Measurements from ENCODE around the gene FTCDNL1. TPM values are rescaled to one million over a fixed set of nuclear protein-coding genes. Genes with fewer than 3 reads are reported as not detected.

Gene FTCDNL1
- 1 to 10 TPM; 2.3 to 2.4 TPM for total RNA-seq

DNA sequence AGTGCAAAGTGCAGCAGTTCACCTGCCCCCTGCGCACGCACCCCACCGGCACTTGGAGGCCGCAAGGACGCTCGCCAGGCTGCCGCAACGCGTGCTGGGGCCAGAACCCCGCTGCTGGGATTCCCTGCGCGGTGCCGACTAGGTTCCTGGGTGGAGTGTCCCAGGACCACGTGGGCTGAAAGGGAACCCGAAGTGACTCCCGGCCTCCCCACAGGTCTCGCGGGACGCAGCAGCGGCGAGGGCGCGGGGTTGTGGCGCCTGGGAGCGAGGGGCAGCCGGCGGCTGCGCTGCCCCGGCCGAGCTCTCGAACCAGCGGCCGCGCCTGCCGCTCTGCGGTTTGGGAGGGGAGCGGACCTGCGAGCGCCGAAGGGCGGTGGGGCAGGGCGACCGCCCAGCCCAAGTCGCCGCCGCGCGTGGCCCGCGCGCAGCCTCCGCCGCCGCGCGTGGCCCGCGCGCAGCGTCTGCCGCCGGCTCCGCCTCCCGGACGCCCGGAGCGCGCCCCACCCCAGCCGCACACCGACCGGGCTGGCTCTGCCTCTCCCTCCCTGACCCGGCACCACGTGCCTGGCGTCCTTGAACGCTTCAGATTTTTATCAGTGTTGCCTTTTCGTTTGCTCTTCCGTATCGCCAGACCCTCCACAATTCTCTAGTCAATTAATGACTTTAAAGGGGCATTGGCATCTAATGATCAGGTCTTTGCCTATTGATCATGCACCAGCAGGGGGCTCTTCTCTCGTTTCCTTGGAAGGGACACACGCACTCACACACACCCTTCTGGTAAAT, at the start of gene FTCDNL1:
TSS of gene FTCDNL1 (minus strand) at position 475 of the 783 bp plus-strand sequence. CDS start 2,230 bp downstream, outside the sequence.
- H3K27me3 Mint-ChIP-seq, result peaks cover 12% of the 10 kb centered on the region
- H3K9me3 Mint-ChIP-seq, result no peaks in the 10 kb centered on the region
- H3K27ac Mint-ChIP-seq, result peak within 1 kb of the TSS; percentile 90
- ChIA-PET POLR2A (no interaction called here), CTCF (interaction anchor here (1.4 kb wide), 1 partner anchor 11 kb away, joined by 4 read pairs; no protein-coding TSS in a partner anchor)
- DNase-seq, result peak; percentile 75
- peak within 1 kb of the TSS; percentile 88 for H3K4me3 Mint-ChIP-seq
- peaks cover 5% of the 10 kb centered on the region for H3K4me1 Mint-ChIP-seq
- H3K36me3 Mint-ChIP-seq (ENCODE audit: low read depth), result no peaks in the 10 kb centered on the region

DNA sequence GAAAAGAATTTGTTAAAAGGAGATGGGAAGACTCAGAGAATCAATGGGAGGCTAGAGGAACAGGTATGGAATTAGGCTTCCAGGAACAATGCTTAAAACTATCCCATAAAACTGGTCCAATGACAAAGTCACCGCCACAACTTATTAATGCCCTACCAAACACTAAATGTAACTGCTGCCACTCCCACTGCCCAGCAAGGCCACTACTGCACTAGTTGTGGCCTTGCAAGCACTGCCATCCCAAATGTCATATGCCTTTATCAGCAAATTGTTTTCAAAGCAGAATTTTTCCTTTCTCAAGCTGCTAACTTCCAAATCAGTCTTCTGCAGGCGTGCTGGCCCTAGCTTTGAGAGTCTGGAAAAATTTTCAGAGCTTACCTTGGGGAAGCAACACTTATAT, 45.6 kb upstream of the FTCDNL1 start:
- POLR2A ChIA-PET, result no interaction called here
- no peak for DNase-seq
- Mint-ChIP-seq H3K9me3 (no peaks in the 10 kb centered on the region), H3K36me3 (ENCODE audit: low read depth) (no peaks in the 10 kb centered on the region), H3K4me1 (no peaks in the 10 kb centered on the region), H3K27me3 (peaks cover 5% of the 10 kb centered on the region), H3K27ac (no peak overlapping the region), H3K4me3 (no peak overlapping the region)
- CTCF ChIA-PET, result interaction anchor here (1.4 kb wide), 1 partner anchor 14 kb away, joined by 3 read pairs; the partner anchor contains the start of gene C2orf69

DNA sequence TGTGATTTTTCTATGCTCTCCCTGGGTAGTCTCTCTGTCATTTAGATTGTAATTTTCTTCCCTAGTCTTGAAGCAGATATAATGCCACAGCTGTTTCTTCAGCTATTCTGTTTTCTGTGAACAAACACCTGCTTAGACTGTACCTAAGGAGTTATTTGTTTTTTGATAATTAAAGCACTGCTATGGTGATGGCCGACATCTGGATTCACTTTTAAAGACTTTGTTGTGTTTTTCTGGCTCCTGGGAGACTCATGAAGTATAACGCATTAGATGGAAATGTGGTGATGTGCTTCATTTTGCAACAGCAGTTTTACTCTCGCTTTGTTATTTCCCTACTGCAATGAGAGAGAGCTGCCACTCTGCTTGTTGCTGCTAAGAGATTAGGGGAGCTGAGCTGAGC, 44.4 kb upstream of the FTCDNL1 start:
- Mint-ChIP-seq H3K4me1 (no peaks in the 10 kb centered on the region), H3K4me3 (no peak overlapping the region), H3K9me3 (no peaks in the 10 kb centered on the region), H3K36me3 (ENCODE audit: low read depth) (no peaks in the 10 kb centered on the region), H3K27me3 (peaks cover 12% of the 10 kb centered on the region), H3K27ac (no peak overlapping the region)
- ChIA-PET CTCF (no interaction called here), POLR2A (no interaction called here)
- DNase-seq, result no peak

DNA sequence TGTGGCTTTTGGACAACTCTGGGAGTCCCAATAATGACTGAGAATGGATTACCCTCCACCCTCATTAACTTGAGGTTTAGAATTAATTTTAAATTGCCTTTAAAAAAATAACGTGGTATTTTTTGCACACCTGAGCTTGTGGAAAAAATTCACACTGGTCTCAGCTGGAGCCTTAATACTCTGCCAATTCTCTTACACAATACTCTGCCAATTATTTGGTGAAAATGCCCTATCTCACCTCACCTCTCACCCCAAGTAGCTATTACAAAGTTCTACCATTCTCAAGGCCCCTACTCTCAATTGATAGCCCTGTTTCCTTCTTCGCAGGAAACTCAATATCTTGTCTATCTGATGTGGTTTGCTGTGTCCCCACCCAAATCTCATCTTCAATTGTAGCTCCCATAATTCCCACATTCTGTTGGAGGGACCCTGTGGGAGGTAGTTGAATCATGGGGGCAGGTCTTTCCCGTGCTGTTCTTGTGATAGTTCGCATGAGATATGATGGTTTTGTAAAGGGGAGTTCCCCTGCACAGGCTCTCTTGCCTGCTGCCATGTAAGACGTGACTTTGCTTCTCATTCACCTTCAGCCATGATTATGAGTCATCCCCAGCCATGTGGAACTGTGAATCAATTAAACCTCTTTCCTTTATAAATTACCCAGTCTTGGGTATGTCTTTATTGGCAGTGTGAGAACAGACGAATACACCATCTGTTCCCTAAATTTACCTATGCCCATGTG, 32.7 kb upstream of the FTCDNL1 start:
- Mint-ChIP-seq H3K4me1 (no peaks in the 10 kb centered on the region), H3K27ac (no peak overlapping the region), H3K36me3 (ENCODE audit: low read depth) (no peaks in the 10 kb centered on the region), H3K4me3 (no peak overlapping the region), H3K9me3 (no peaks in the 10 kb centered on the region), H3K27me3 (peaks cover 3% of the 10 kb centered on the region)
- DNase-seq, result no peak
- ChIA-PET POLR2A (no interaction called here), CTCF (interaction anchor here (0.5 kb wide), 1 partner anchor 196 kb away, joined by 3 read pairs; no protein-coding TSS in a partner anchor)

DNA sequence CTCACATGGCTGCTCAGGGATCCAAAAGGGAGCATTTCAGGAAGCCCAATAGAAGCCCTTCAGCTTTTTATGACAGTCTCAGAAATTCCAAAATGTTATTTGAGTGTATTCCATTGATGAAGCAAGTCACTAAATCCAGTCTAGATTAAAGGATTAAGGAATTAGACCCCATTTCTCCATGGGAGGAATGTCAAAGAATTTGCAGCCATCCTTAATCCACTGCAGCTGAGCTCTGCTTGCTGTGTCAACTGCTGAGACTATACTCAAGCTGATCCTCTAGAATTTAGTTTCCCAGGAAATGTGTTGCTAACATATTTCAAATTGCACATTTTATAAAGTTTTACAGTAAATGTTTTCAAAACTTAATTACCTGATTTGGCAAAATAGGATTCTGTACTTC, 31.7 kb upstream of the FTCDNL1 start:
- no peaks in the 10 kb centered on the region for H3K4me1 Mint-ChIP-seq
- peaks cover 7% of the 10 kb centered on the region for H3K27me3 Mint-ChIP-seq
- CTCF ChIA-PET, result no interaction called here
- no peaks in the 10 kb centered on the region for H3K9me3 Mint-ChIP-seq
- H3K36me3 Mint-ChIP-seq (ENCODE audit: low read depth), result no peaks in the 10 kb centered on the region
- DNase-seq, result no peak
- no peak overlapping the region for H3K4me3 Mint-ChIP-seq
- H3K27ac Mint-ChIP-seq, result no peak overlapping the region
- POLR2A ChIA-PET, result no interaction called here

DNA sequence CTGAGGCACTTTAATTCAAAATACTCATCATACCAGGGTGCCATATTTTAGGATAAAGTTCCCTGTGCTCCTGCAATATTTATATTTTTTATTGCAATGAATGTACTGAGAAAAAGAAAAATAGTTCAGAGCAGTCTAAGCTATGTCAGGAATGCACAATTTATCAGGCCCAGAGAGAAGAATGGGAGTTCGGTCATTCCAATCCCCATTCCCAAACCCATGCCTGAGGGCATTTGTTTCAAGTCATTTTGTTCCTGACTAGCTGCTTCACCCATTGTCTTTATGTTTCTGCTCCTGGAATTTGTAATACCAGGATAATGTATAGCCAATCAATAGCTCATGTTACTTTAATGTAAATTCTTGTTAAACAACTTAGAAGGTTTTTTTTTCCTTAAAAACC, 24.4 kb upstream of the FTCDNL1 start:
- POLR2A ChIA-PET, result no interaction called here
- H3K4me1 Mint-ChIP-seq, result no peaks in the 10 kb centered on the region
- CTCF ChIA-PET, result no interaction called here
- H3K4me3 Mint-ChIP-seq, result no peak overlapping the region
- no peak overlapping the region for H3K27ac Mint-ChIP-seq
- H3K27me3 Mint-ChIP-seq, result peaks cover 14% of the 10 kb centered on the region
- DNase-seq, result no peak
- H3K9me3 Mint-ChIP-seq, result peaks cover 8% of the 10 kb centered on the region
- H3K36me3 Mint-ChIP-seq (ENCODE audit: low read depth), result no peaks in the 10 kb centered on the region

DNA sequence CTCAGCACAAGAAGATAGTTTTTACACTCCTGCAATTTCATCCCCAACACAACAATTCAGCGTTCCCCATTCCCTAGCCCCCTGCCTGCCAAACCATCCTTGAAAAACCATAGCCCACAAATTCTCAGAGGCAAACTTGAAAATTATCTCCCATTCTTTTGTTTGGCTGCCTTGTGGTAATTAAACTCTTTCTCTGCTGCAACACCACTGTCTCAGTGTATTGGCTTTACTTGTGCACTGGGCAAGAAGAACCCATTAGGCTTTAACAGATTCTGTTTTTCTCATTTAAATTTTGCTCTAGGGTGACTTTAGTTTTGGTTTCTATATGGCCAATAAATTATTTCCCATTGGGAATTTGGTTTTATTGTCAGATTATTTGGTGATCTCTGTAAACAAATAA, 23.2 kb upstream of the FTCDNL1 start:
- Mint-ChIP-seq H3K36me3 (ENCODE audit: low read depth) (no peaks in the 10 kb centered on the region), H3K4me1 (no peaks in the 10 kb centered on the region), H3K27ac (no peak overlapping the region), H3K9me3 (peaks cover 8% of the 10 kb centered on the region), H3K27me3 (peaks cover 21% of the 10 kb centered on the region), H3K4me3 (no peak overlapping the region)
- CTCF ChIA-PET, result no interaction called here
- POLR2A ChIA-PET, result no interaction called here
- no peak for DNase-seq

DNA sequence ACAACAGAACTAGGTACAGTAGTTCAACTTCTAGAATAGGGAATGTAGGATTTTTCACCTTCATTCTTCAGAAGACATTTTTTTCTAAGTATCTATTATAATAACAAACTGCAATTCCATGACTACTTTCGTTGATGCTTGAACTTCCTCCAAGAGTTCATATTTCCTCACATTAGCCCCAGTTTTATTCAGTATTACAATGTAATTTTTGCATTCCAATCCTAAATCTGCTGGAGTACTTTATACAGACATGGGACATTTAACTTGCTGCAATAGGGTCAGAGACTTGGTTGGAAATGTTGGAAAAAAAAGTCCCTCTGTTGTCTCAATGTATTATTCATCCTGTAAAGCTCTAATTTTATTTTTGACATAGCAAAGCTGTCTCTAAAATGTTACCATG, 19.6 kb upstream of the FTCDNL1 start:
- ChIA-PET POLR2A (no interaction called here), CTCF (no interaction called here)
- H3K27me3 Mint-ChIP-seq, result peaks cover 33% of the 10 kb centered on the region
- peaks cover 8% of the 10 kb centered on the region for H3K9me3 Mint-ChIP-seq
- H3K36me3 Mint-ChIP-seq (ENCODE audit: low read depth), result no peaks in the 10 kb centered on the region
- H3K4me3 Mint-ChIP-seq, result no peak overlapping the region
- no peak overlapping the region for H3K27ac Mint-ChIP-seq
- no peak for DNase-seq
- H3K4me1 Mint-ChIP-seq, result no peaks in the 10 kb centered on the region

DNA sequence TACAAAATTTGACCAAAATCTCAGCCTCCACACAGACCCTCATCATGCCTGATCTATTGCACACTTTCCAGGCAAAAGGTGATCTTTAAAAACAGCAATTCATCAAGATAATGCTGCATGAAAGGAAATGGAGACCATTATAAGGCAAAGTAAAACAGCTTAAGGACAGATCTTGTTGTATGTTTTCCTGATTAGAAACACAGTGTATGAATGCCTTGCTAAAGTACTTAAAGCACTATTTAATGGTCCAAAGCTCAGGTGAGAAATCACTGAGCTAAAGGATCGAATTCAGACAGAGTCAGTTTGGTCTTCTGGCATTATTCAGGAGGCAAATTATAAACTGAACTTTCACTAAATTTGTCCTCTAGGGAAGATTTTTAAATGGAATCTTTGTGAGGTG, 18.7 kb upstream of the FTCDNL1 start:
- Mint-ChIP-seq H3K4me1 (no peaks in the 10 kb centered on the region), H3K27ac (no peak overlapping the region), H3K9me3 (peaks cover 7% of the 10 kb centered on the region), H3K4me3 (no peak overlapping the region), H3K27me3 (peaks cover 35% of the 10 kb centered on the region), H3K36me3 (ENCODE audit: low read depth) (no peaks in the 10 kb centered on the region)
- CTCF ChIA-PET, result no interaction called here
- POLR2A ChIA-PET, result no interaction called here
- no peak for DNase-seq

DNA sequence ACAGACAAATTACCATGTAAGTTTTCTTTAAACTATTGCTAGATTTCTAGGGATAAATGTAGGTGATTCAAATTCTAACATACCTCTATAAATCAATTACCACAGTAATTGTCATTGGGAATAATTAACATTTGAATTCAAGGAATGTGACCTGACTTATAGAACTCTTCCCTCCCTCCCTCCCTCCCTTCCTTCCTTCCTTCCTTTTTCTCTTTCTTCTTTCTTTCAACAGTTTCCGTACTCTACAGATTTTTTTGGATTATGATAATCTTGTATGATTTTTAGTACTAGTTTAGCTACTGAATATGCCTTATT, 18.2 kb upstream of the FTCDNL1 start:
- no peaks in the 10 kb centered on the region for H3K4me1 Mint-ChIP-seq
- DNase-seq, result no peak
- no peaks in the 10 kb centered on the region for H3K36me3 Mint-ChIP-seq (ENCODE audit: low read depth)
- ChIA-PET POLR2A (no interaction called here), CTCF (no interaction called here)
- H3K27ac Mint-ChIP-seq, result no peak overlapping the region
- peaks cover 4% of the 10 kb centered on the region for H3K9me3 Mint-ChIP-seq
- peaks cover 36% of the 10 kb centered on the region for H3K27me3 Mint-ChIP-seq
- no peak overlapping the region for H3K4me3 Mint-ChIP-seq

DNA sequence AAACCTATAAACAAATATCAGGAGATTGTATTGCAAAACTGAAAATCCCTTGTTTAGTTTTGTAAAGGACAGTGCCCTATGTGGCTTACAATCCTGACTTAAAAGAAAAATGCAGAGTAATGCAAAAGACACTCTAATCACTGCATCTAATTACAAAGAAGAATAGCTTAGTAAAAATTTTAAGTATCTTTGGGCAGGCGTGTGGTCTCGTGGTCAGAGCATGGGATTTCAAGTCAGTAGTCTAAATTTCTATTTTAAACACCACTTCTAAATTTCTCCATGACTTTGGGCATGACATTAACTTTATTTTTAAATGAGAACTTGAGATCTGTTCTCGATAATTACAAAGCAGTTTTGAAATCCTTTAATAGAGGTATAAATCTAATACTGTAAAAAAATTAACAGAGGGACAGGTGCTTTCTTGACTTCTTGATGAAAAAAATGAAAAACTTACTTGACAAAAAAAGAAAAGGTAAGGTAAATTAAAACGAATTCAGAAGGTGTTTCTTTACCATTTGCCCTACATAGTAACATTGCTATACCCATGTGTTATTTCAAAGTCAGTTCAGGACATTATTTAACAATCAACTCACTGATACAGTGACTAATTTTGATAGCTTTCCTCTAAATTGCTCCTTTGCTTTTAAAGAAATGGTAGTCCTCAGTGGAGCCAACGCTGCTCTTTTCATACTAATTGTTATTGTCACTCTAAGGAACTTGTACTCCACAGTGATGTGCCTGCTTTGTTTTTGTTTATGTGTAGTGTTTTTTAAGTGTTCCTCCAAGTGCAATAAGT, 17.6 kb upstream of the FTCDNL1 start:
- POLR2A ChIA-PET, result no interaction called here
- CTCF ChIA-PET, result no interaction called here
- no peak for DNase-seq
- Mint-ChIP-seq H3K36me3 (ENCODE audit: low read depth) (no peaks in the 10 kb centered on the region), H3K27ac (no peak overlapping the region), H3K4me1 (no peaks in the 10 kb centered on the region), H3K4me3 (no peak overlapping the region), H3K27me3 (peaks cover 41% of the 10 kb centered on the region), H3K9me3 (no peaks in the 10 kb centered on the region)

DNA sequence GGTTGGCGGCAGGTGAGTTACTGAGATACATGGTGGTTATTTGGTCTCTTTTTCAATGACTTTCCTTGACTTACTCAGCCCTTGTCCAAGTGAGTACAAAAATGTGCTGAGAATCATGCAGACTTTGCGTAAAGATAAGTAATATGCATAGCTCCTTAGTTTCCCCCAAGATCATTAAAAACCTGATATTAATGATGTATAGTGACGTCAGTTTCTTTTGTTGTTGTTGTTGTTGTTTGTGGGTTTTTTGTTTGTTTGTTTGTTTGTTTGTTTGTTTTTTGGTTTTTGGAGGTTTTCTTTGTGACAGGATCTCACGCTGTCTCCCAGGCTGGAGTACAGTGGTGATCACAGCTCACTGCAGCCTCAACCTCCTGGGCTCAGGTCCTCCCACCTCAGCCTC, 14.9 kb upstream of the FTCDNL1 start:
- ChIA-PET POLR2A (no interaction called here), CTCF (no interaction called here)
- DNase-seq, result no peak
- H3K27ac Mint-ChIP-seq, result no peak overlapping the region
- H3K4me3 Mint-ChIP-seq, result no peak overlapping the region
- no peaks in the 10 kb centered on the region for H3K9me3 Mint-ChIP-seq
- no peaks in the 10 kb centered on the region for H3K4me1 Mint-ChIP-seq
- H3K27me3 Mint-ChIP-seq, result peaks cover 50% of the 10 kb centered on the region
- no peaks in the 10 kb centered on the region for H3K36me3 Mint-ChIP-seq (ENCODE audit: low read depth)

DNA sequence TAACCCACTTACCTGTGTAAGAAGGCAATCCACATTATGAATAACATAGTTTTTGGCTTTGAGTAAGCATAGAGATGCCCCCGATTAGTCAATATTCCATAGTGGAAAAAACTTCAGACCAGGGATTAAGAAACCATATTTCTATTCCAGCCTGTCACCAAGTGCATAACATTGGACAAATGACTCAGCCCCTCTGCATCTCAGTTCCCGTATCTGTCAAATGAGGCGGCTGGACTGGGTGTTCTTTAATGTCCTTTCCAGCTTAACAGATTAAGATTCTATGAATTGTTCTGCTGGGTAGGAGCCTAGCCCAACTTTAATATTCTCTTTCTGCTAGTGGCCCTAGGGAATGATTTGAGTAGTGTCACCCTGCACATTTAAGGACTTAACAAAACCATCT, 11.8 kb upstream of the FTCDNL1 start:
- POLR2A ChIA-PET, result no interaction called here
- H3K4me3 Mint-ChIP-seq, result no peak overlapping the region
- H3K9me3 Mint-ChIP-seq, result no peaks in the 10 kb centered on the region
- CTCF ChIA-PET, result no interaction called here
- H3K27me3 Mint-ChIP-seq, result peaks cover 40% of the 10 kb centered on the region
- H3K36me3 Mint-ChIP-seq (ENCODE audit: low read depth), result no peaks in the 10 kb centered on the region
- H3K27ac Mint-ChIP-seq, result no peak overlapping the region
- DNase-seq, result no peak
- no peaks in the 10 kb centered on the region for H3K4me1 Mint-ChIP-seq
